Embryonic facial prominence (tissue), 1 donor: ENCODE measurements around the gene MTM1.

ENCODE experiments used
- DNase-seq: peaks from one replicate; pipeline ENCODE4 v3.0.0-alpha.2; 2016; ENCODE audit errors: extremely low spot score

Gene MTM1

GRCh38 chrX:150605603-150606002, 37.2 kb downstream of the MTM1 start:
- no peak for DNase-seq

- DNase-seq: no peak
These were observed 38.8 kb downstream of the MTM1 start for GRCh38 chrX:150607201-150607600.

GRCh38 chrX:150610043-150610442, 41.6 kb downstream of the MTM1 start:
- DNase-seq: no peak

GRCh38 chrX:150610446-150610845, 42.0 kb downstream of the MTM1 start:
- DNase-seq: no peak

- no peak for DNase-seq
These were observed 46.9 kb downstream of the MTM1 start for GRCh38 chrX:150615356-150615755.

GRCh38 chrX:150616179-150616862, 47.9 kb downstream of the MTM1 start:
- DNase-seq: no peak

GRCh38 chrX:150616863-150617198, 48.4 kb downstream of the MTM1 start:
- no peak for DNase-seq

GRCh38 chrX:150621652-150622051, 53.2 kb downstream of the MTM1 start:
- DNase-seq: no peak

GRCh38 chrX:150623583-150623982, 55.2 kb downstream of the MTM1 start:
- DNase-seq: no peak

- DNase-seq: no peak
These were observed 56.7 kb downstream of the MTM1 start for GRCh38 chrX:150625097-150625496.

GRCh38 chrX:150625875-150626274, 57.5 kb downstream of the MTM1 start:
- no peak for DNase-seq

GRCh38 chrX:150627957-150628356, 59.5 kb downstream of the MTM1 start:
- DNase-seq: no peak

GRCh38 chrX:150635952-150636351, 67.5 kb downstream of the MTM1 start:
- DNase-seq: no peak

- DNase-seq: no peak
These were observed 74.0 kb downstream of the MTM1 start for GRCh38 chrX:150642423-150642822.

GRCh38 chrX:150643271-150643670, 74.8 kb downstream of the MTM1 start:
- no peak for DNase-seq

GRCh38 chrX:150643958-150644357, 75.5 kb downstream of the MTM1 start:
- no peak for DNase-seq

- no peak for DNase-seq
These were observed 76.0 kb downstream of the MTM1 start for GRCh38 chrX:150644422-150644821.

- no peak for DNase-seq
These were observed 78.9 kb downstream of the MTM1 start for GRCh38 chrX:150647331-150647730.

GRCh38 chrX:150648296-150648940, 80.0 kb downstream of the MTM1 start:
- DNase-seq: no peak

GRCh38 chrX:150649096-150649870, 80.9 kb downstream of the MTM1 start:
- no peak for DNase-seq

GRCh38 chrX:150651906-150652305, 83.5 kb downstream of the MTM1 start:
- DNase-seq: no peak

GRCh38 chrX:150655788-150656187, 87.4 kb downstream of the MTM1 start:
- no peak for DNase-seq

GRCh38 chrX:150663073-150663472, 94.7 kb downstream of the MTM1 start:
- no peak for DNase-seq
